Measurements from ENCODE around the gene TIMM8B. TPM values are rescaled to one million over a fixed set of nuclear protein-coding genes. Genes with fewer than 3 reads are reported as not detected.

The TIMM8B gene
- total RNA-seq, 1 experiment from 2014 or later: 62.1 TPM

GRCh38 chr11:112086422-112087191 lies at the start of gene TIMM8B, which contains the start of gene SDHD (continued):
- TF ChIP-seq ZBTB33 (IDR thresholded peaks at IDR 0.05; ENCODE audit: extremely low read depth, insufficient replicate concordance, low read length) (peak; percentile 19), EZH2 (IDR thresholded peaks at IDR 0.05) (no peak)
- TF ChIP-seq, protein P1, sequence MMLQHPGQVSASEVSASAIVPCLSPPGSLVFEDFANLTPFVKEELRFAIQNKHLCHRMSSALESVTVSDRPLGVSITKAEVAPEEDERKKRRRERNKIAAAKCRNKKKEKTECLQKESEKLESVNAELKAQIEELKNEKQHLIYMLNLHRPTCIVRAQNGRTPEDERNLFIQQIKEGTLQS (IDR thresholded peaks at IDR 0.05): no peak

DNA sequence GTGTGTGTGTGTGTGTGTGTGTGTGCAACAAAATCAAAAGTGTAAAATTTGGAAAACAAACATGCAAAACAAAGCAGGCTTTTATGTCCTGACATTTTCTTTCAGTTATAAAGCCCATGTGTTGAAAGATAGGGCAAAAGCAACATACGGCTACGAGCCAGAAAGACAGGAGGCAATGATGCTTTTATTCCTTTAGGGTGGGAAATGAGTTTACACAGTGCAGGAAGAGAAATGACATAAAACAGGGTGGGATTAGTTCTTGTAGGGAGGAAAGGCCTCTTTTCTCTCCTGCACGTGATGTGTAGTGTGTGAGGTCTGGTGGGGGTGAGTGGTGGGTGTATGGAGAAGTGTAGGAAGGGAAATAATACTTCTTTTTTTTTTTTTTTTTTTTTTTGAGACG lies 47.9 kb upstream of the TIMM8B start:
- no peaks in the 10 kb centered on the region for H3K27me3 ChIP-seq (ENCODE audit: insufficient read depth, low read length)
- H4K20me1 ChIP-seq (ENCODE audit: insufficient read depth): no peaks in the 10 kb centered on the region
- BruUV-seq (replicated peaks): no TSS peak
- no peaks in the 10 kb centered on the region for H3K9me2 ChIP-seq (ENCODE audit: insufficient read depth)
- no peak overlapping the region for H2AFZ ChIP-seq (ENCODE audit: low read depth, low read length, poor library complexity, severe bottlenecking)
- no peak overlapping the region for H3K4me2 ChIP-seq (ENCODE audit: low read length)
- no peak overlapping the region for H3K9ac ChIP-seq (ENCODE audit: low read length)
- peaks cover 26 to 35% of the 10 kb centered on the region in 2 experiments for H3K4me1 ChIP-seq (ENCODE audit: control insufficient read depth in 1 of 2, insufficient read depth in 2 of 2, low read length in 2 of 2)
- ChIA-PET POLR2A (no interaction called here), RAD21 (ENCODE audit: low non-redundant PET in 1 of 2, low total read pairs in 2 of 2, uncharacterized antibody in 2 of 2, unreplicated experiment in 2 of 2) (no interaction called here), CTCF (no interaction called here)
- H3K36me3 ChIP-seq (ENCODE audit: control insufficient read depth in 1 of 2, insufficient read depth in 2 of 2, low read length in 2 of 2): no peaks in the 10 kb centered on the region
- no peak overlapping the region for H3K27ac ChIP-seq (ENCODE audit: low read depth, low read length)
- DNase-seq (ENCODE audit: low read depth, low spot score) (no peak), ATAC-seq (no peak)
- intact Hi-C loops (cut with micrococcal nuclease): no loop called here
- no peaks in the 10 kb centered on the region for H3K79me2 ChIP-seq (ENCODE audit: insufficient read depth, low read length)
- no peak for TF ChIP-seq CBX3 (IDR thresholded peaks at IDR 0.05; ENCODE audit: low read depth)
- no peak for TF ChIP-seq POLR2A (IDR thresholded peaks at IDR 0.05; ENCODE audit: borderline replicate concordance, extremely low read depth, insufficient read depth, insufficient read length)
- TF ChIP-seq SIN3A (IDR thresholded peaks at IDR 0.05; ENCODE audit: low read depth): no peak
- no peak overlapping the region for H3K4me3 ChIP-seq (replicated peaks in 1 of 2; ENCODE audit: low read depth in 1 of 2, low read length in 2 of 2)
- H3K9me3 ChIP-seq (ENCODE audit: control insufficient read depth in 1 of 2, insufficient read depth in 1 of 2, low read depth in 1 of 2, low read length in 2 of 2): no peaks in the 10 kb centered on the region

All from HCT116 (cell line).